OCI-LY7 (cell line): ENCODE results near the gene SNAPIN. TPM values are rescaled to one million over a fixed set of nuclear protein-coding genes. Genes with fewer than 3 reads are reported as not detected.

Experiments
- BruUV-seq: library from RNA; stranded (reverse); fragments of 400-500 nt; replicated peaks from 2 replicates; lab custom pipeline; 2021; lab: Mats Ljungman, UMichigan
- CTCF ChIA-PET: fragments of 300-600 bp; sonication (Branson Sonifier 250); formaldehyde crosslinking; loops from one replicate; lab custom pipeline; 2022; ENCODE audit warnings: antibody characterized with exemption; ENCODE audit not compliant: unreplicated experiment; lab: Charles Lee
- POLR2A ChIA-PET: fragments of 300-600 bp; sonication (Branson Sonifier 250); formaldehyde crosslinking; loops from one replicate; lab custom pipeline; 2022; ENCODE audit warnings: antibody characterized with exemption; lab: Charles Lee
- DNase-seq: peaks from one replicate; pipeline ENCODE4 v3.0.0-alpha.2; 2015; ENCODE audit warnings: low spot score
- H2AFZ ChIP-seq: fragments of 200-600 bp; sonication (generic), shearing (Covaris generic); 2 replicates; pipeline ENCODE4 v1.6.1; 2014; ENCODE audit warnings: mild to moderate bottlenecking, antibody characterized with exemption, low read length, moderate library complexity
- H3K27ac ChIP-seq: fragments of 200-600 bp; sonication (generic); 2 replicates; pipeline ENCODE4 v1.5.1; 2014; ENCODE audit warnings: mixed run types, low read depth, mild to moderate bottlenecking, moderate library complexity, low read length, inconsistent platforms; ENCODE audit not compliant: poor library complexity, severe bottlenecking
- H3K36me3 ChIP-seq: fragments of 200-600 bp; sonication (generic); 2 replicates; pipeline ENCODE4 v1.6.1; 2014; ENCODE audit warnings: mild to moderate bottlenecking, antibody characterized with exemption, low read length, moderate library complexity, mixed read lengths; ENCODE audit not compliant: insufficient read depth
- H3K4me1 ChIP-seq: fragments of 200-600 bp; sonication (generic); 2 replicates; pipeline ENCODE4 v1.5.1; 2014; ENCODE audit warnings: mild to moderate bottlenecking, low read length; ENCODE audit not compliant: insufficient read depth, poor library complexity, severe bottlenecking
- H3K4me2 ChIP-seq: fragments of 200-600 bp; sonication (generic); 2 replicates; pipeline ENCODE4 v1.6.1; 2014; ENCODE audit warnings: mild to moderate bottlenecking, low read length
- H3K4me3 ChIP-seq: fragments of 200-600 bp; sonication (generic); 2 replicates; pipeline ENCODE4 v1.5.1; 2014; ENCODE audit warnings: mild to moderate bottlenecking, low read depth, low read length; ENCODE audit not compliant: poor library complexity, severe bottlenecking
- H3K79me2 ChIP-seq: fragments of 200-600 bp; sonication (generic); 2 replicates; pipeline ENCODE4 v1.6.1; 2016; ENCODE audit warnings: low read depth, mild to moderate bottlenecking, low read length, moderate library complexity, mixed read lengths; ENCODE audit not compliant: insufficient read depth
- H3K9me2 ChIP-seq: fragments of 200-600 bp; sonication (generic); 2 replicates; pipeline ENCODE4 v1.6.1; 2016; ENCODE audit warnings: mild to moderate bottlenecking, low read length, mixed read lengths; ENCODE audit not compliant: insufficient read depth
- H3K9me3 ChIP-seq: fragments of 200-600 bp; sonication (generic); 2 replicates; pipeline ENCODE4 v1.6.1; 2014; ENCODE audit warnings: mild to moderate bottlenecking, mixed run types, low read length, mixed read lengths
- H4K20me1 ChIP-seq: fragments of 200-600 bp; sonication (generic); 2 replicates; pipeline ENCODE4 v1.6.1; 2014; ENCODE audit warnings: mild to moderate bottlenecking, antibody characterized with exemption, low read length, moderate library complexity, mixed read lengths; ENCODE audit not compliant: insufficient read depth
- EZH2phosphoT487 ChIP-seq: fragments of 200-600 bp; sonication (generic); IDR thresholded peaks from 2 replicates; pipeline ENCODE4 v1.6.1; 2018; ENCODE audit warnings: low read depth, borderline replicate concordance, mild to moderate bottlenecking, mixed run types, antibody characterized with exemption, low read length, moderate library complexity, mixed read lengths
- intact Hi-C: fragments of 100-400 bp; cut with micrococcal nuclease; formaldehyde crosslinking; loops from one replicate; pipeline ENCODE4 v1.10.0; 2022; ENCODE audit not compliant: unreplicated experiment
- total RNA-seq, 2 experiments: library from RNA; depleted of rRNA in 1 of 2; stranded (reverse); fragments of >200 nt in 1 of 2; shearing (Covaris generic) in 1 of 2; gene quantifications; 2 replicates each; pipeline ENCODE4 v1.2.3, GENCODE V29; 2014 to 2022
- TF ChIP-seq, protein P1 (sequence below): fragments of 200-600 bp; sonication (generic); conservative IDR thresholded peaks from 2 replicates; pipeline ENCODE4 v1.5.1; 2014; ENCODE audit warnings: mild to moderate bottlenecking, antibody characterized with exemption, low read length, moderate library complexity, mixed read lengths

The SNAPIN gene
- total RNA-seq, 2 experiments from 2014 or later = 31.1 to 44.5 TPM

DNA sequence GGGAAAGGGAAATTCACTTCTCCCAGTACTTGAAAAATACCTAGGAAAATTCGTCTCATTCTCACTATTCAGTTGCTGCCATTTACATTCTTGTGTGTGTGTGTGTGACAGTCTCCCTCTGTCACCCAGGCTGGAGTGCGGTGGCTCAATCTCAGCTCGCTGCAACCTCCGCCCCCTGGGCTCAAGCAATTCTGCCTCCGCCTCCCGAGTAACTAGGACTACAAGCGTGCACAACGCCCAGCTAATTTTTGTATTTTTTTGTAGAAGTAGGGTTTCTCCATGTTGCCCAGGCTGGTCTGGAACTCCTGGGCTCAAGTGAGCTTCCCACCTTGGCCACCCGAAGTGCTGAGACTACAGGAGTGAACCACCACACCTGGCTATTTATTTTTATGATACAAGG lies 1.2 kb downstream of the SNAPIN start:
- no peak for DNase-seq
- peaks cover 48% of the 10 kb centered on the region for H3K36me3 ChIP-seq
- H3K4me1 ChIP-seq = peaks cover 18% of the 10 kb centered on the region
- H3K79me2 ChIP-seq = peaks cover 12% of the 10 kb centered on the region
- peak overlapping the region; percentile 94 for H3K4me2 ChIP-seq
- no peak for TF ChIP-seq EZH2phosphoT487
- TF ChIP-seq, protein P1, sequence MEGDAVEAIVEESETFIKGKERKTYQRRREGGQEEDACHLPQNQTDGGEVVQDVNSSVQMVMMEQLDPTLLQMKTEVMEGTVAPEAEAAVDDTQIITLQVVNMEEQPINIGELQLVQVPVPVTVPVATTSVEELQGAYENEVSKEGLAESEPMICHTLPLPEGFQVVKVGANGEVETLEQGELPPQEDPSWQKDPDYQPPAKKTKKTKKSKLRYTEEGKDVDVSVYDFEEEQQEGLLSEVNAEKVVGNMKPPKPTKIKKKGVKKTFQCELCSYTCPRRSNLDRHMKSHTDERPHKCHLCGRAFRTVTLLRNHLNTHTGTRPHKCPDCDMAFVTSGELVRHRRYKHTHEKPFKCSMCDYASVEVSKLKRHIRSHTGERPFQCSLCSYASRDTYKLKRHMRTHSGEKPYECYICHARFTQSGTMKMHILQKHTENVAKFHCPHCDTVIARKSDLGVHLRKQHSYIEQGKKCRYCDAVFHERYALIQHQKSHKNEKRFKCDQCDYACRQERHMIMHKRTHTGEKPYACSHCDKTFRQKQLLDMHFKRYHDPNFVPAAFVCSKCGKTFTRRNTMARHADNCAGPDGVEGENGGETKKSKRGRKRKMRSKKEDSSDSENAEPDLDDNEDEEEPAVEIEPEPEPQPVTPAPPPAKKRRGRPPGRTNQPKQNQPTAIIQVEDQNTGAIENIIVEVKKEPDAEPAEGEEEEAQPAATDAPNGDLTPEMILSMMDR = no peak
- ChIA-PET POLR2A (interaction anchor here (1.0 to 1.3 kb wide), 5 partner anchors 9 to 25 kb away, joined by 3 to 5 read pairs (median 4); no protein-coding TSS in a partner anchor), CTCF (no interaction called here)
- H4K20me1 ChIP-seq = peaks cover 6% of the 10 kb centered on the region; the same call in 1 of the 2 replicates
- H3K27ac ChIP-seq = peak overlapping the region; percentile 68
- peak overlapping the region; percentile 96 for H3K4me3 ChIP-seq
- intact Hi-C loops = loop anchor here (2.0 to 5.0 kb wide), 3 partner anchors 25 to 87 kb away; partner anchors contain the start of gene CHTOP
- no TSS peak for BruUV-seq
- no peaks in the 10 kb centered on the region for H3K9me3 ChIP-seq
- no peaks in the 10 kb centered on the region for H3K9me2 ChIP-seq
- no peak overlapping the region for H2AFZ ChIP-seq

DNA sequence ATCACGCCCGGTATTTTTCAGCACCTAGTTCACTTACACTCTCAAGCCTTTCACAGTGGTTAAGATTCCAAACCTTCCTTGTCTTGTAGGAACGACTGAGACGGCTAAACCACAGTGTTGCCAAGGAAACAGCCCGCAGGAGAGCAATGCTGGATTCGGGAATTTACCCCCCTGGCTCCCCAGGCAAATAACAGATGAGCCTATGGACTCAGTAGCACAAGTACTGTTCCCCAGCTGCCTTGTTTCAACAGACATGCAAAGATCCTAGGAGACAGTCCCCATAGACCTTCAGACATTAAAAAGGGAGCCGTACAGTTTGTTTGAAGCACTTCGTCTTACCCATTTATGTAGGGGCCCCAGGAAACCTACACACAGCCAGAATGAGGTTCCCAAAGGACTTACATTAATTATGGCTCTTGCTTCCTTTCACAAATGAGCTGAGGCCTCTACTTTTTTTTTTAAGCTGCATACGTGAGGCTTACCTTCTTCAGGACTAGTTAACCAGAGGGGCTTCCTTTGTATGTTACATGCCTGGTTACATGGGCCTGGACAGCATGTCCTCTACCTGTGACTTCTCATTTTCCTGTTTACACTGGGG lies 2.7 kb downstream of the SNAPIN start:
- POLR2A ChIA-PET = interaction anchor here (2.7 kb wide), 1 partner anchor 27 kb away, joined by 7 read pairs; the partner anchor contains the start of gene CHTOP
- no peaks in the 10 kb centered on the region for H3K9me2 ChIP-seq
- no peak for DNase-seq

More for the DNA sequence above, 2.7 kb downstream of the SNAPIN start:
- peaks cover 18% of the 10 kb centered on the region for H3K4me1 ChIP-seq
- H3K36me3 ChIP-seq = peaks cover 63% of the 10 kb centered on the region
- CTCF ChIA-PET = no interaction called here
- no peak overlapping the region for H2AFZ ChIP-seq
- intact Hi-C loops = no loop called here
- H3K4me2 ChIP-seq = no peak overlapping the region
- TF ChIP-seq, protein P1 = no peak
- no peak for TF ChIP-seq EZH2phosphoT487
- H3K9me3 ChIP-seq = no peaks in the 10 kb centered on the region
- TSS peak; percentile 40 for BruUV-seq
- no peak overlapping the region for H3K4me3 ChIP-seq
- H3K79me2 ChIP-seq = peaks cover 16% of the 10 kb centered on the region
- H3K27ac ChIP-seq = no peak overlapping the region
- H4K20me1 ChIP-seq = peaks cover 6% of the 10 kb centered on the region; the same call in 1 of the 2 replicates
